Lung (tissue), 12 donors: ENCODE results near the gene CCDC137. TPM values are rescaled to one million over a fixed set of nuclear protein-coding genes. Genes with fewer than 3 reads are reported as not detected.

Source experiments
- ATAC-seq: fragments of 200-7000 bp; cut with Tn5 transposase; one replicate; pipeline ENCODE4 v1.9.1; 2020; ENCODE audit warnings: moderate number of reproducible peaks; ENCODE audit not compliant: insufficient read depth, low FRiP score
- DNase-seq, 3 donors: peaks; one replicate each; pipeline ENCODE4 v3.0.0-alpha.2; 2013 to 2017
- H3K27ac ChIP-seq, 2 donors: one replicate each; pipeline ENCODE4 v1.5.1; 2013; ENCODE audit warnings: mild to moderate bottlenecking in 2 of 2, moderate library complexity in 2 of 2, control low read depth in 1 of 2, inconsistent platforms in 1 of 2, low read depth in 1 of 2, low read length in 1 of 2
- H3K27me3 ChIP-seq, 3 donors: one replicate each; pipeline ENCODE4 v1.5.1; 2013; ENCODE audit warnings: low read length in 2 of 3; ENCODE audit not compliant: control insufficient read depth in 3 of 3, insufficient read depth in 3 of 3
- H3K36me3 ChIP-seq, 4 donors: one replicate each; pipeline ENCODE4 v1.5.1; 2013; ENCODE audit warnings: low read length in 4 of 4, mild to moderate bottlenecking in 1 of 4, moderate library complexity in 1 of 4; ENCODE audit not compliant: control insufficient read depth in 4 of 4, insufficient read depth in 4 of 4
- H3K4me1 ChIP-seq, 5 donors: one replicate each; pipeline ENCODE4 v1.5.1; 2013; ENCODE audit warnings: low read length in 5 of 5, mild to moderate bottlenecking in 2 of 5, moderate library complexity in 1 of 5; ENCODE audit not compliant: control insufficient read depth in 5 of 5, insufficient read depth in 5 of 5
- H3K4me3 ChIP-seq: one replicate; pipeline ENCODE4 v1.5.1; 2013; ENCODE audit warnings: mild to moderate bottlenecking, control low read depth, moderate library complexity
- H3K9ac ChIP-seq, 2 donors: one replicate each; pipeline ENCODE4 v1.5.1; 2013; ENCODE audit warnings: low read length in 2 of 2, control low read depth in 1 of 2; ENCODE audit not compliant: insufficient read depth in 1 of 2
- H3K9me3 ChIP-seq, 4 donors: one replicate each; pipeline ENCODE4 v1.5.1; 2013; ENCODE audit warnings: low read length in 3 of 4, mild to moderate bottlenecking in 1 of 4, moderate library complexity in 1 of 4; ENCODE audit not compliant: control insufficient read depth in 4 of 4, insufficient read depth in 3 of 4
- WGBS, 2 donors: extraction: QIAGEN DNeasy Blood & Tissue Kit; methylation state at CpG; one replicate each; pipeline ENCODE4 v1.1.7; 2013; 5-methylcytosine and 5-hydroxymethylcytosine counted together
- polyA plus RNA-seq, 2 donors: library from polyadenylated mRNA; stranded (reverse); fragments of 200-250 nt; gene quantifications; one replicate each; pipeline ENCODE4 v1.2.1, GENCODE V29; 2013
- total RNA-seq, 2 donors: library from RNA; depleted of rRNA in 1 of 2; stranded (reverse); fragments of >200 nt in 1 of 2; gene quantifications; one replicate each; pipeline ENCODE4 v1.2.1, GENCODE V29; 2014 to 2021
- TF ChIP-seq, protein P1 (sequence below): IDR thresholded peaks from 2 replicates; pipeline ENCODE4 v1.5.1; 2012; ENCODE audit warnings: mild to moderate bottlenecking; ENCODE audit errors: control extremely low read depth, extremely low read depth
- donor health status: control.
- donor health status: control.
- donor health status: Bipolar disorder and iron deficiency.
- donor health status: healthy.
- donor health status: DM: yes; HTN: yes; CAD: no.

The CCDC137 gene
- total and polyA plus RNA-seq, 4 donors: 10.2 to 23.6 (median 16.7) TPM

DNA sequence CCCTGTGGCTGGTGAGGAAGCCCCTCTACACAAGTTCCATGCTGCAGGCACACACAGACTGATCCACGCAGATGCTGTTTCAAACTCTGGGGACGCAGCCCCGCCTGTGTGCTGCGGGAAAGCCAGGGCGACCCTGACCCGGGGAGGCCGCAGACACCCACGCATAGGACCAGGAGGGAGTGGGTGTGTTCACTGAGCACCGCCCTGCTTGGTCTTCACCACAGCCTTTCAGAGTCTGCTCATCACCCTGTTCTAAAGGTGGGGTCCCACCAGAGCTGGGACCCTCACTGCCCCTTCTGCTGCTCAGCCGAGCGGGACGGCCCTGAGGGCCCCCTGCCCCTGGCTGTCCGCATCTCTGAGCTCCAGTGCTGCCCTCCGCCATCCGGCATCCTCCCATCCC lies 22.0 kb upstream of the CCDC137 start:
- Histone ChIP-seq H3K36me3 (peaks cover 0 to 9% (median 0%) of the 10 kb centered on the region in 4 donors), H3K9me3 (peaks cover 0 to 10% (median 0%) of the 10 kb centered on the region in 4 donors), H3K27ac (no peak overlapping the region), H3K9ac (no peak overlapping the region), H3K4me3 (no peak overlapping the region), H3K4me1 (peaks cover 0 to 2% (median 0%) of the 10 kb centered on the region in 5 donors), H3K27me3 (peaks cover 6 to 24% (median 14%) of the 10 kb centered on the region in 3 donors)
- WGBS, 2 donors: 95 to 98% methylated on average over 12 to 15 of the region's 15 CpGs
- ATAC-seq (no peak), DNase-seq (no peak)
- TF ChIP-seq, protein P1, sequence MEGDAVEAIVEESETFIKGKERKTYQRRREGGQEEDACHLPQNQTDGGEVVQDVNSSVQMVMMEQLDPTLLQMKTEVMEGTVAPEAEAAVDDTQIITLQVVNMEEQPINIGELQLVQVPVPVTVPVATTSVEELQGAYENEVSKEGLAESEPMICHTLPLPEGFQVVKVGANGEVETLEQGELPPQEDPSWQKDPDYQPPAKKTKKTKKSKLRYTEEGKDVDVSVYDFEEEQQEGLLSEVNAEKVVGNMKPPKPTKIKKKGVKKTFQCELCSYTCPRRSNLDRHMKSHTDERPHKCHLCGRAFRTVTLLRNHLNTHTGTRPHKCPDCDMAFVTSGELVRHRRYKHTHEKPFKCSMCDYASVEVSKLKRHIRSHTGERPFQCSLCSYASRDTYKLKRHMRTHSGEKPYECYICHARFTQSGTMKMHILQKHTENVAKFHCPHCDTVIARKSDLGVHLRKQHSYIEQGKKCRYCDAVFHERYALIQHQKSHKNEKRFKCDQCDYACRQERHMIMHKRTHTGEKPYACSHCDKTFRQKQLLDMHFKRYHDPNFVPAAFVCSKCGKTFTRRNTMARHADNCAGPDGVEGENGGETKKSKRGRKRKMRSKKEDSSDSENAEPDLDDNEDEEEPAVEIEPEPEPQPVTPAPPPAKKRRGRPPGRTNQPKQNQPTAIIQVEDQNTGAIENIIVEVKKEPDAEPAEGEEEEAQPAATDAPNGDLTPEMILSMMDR: no peak

DNA sequence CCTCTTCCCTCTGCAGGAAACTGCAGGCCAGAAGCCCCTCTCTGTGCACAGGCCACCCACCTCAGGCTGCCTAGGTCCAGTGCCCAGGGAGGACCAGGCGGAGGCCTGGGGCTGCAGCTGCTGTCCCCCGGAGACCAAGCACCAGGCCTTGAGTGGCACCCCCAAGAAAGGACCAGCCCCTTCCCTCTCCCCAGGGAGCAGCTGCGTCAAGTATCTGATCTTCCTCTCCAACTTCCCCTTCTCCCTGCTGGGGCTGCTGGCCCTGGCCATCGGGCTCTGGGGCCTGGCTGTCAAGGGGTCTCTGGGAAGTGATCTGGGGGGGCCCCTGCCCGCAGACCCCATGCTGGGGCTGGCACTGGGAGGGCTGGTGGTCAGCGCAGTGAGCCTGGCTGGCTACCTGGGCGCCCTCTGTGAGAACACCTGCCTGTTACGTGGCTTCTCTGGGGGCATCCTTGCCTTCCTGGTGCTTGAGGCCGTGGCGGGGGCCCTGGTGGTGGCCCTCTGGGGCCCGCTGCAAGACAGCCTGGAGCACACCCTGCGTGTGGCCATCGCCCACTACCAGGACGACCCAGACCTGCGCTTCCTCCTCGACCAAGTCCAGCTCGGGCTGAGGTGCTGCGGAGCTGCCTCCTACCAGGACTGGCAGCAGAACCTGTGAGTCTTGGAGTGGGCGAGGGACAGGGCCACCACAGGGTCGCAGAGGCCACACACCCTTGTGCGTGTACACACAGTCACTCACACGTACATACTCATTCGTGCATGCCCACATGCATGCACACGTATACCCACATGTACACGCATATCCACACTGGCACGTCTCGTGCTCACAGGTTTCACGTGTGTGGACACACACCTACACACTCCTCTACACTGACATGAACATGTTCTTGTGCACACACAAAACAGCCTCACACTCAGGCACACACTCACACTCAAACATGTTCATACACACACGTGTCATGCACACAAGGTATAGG lies 21.3 kb upstream of the CCDC137 start:
- Histone ChIP-seq H3K36me3 (peaks cover 0 to 9% (median 0%) of the 10 kb centered on the region in 4 donors), H3K4me3 (no peak overlapping the region), H3K4me1 (peaks cover 0 to 2% (median 0%) of the 10 kb centered on the region in 5 donors), H3K9me3 (peaks cover 0 to 11% (median 0%) of the 10 kb centered on the region in 4 donors), H3K27ac (no peak overlapping the region), H3K9ac (no peak overlapping the region), H3K27me3 (peaks cover 6 to 27% (median 18%) of the 10 kb centered on the region in 3 donors)
- ATAC-seq (no peak), DNase-seq (no peak)
- 85% methylated on average over 29 of the region's 29 CpGs for WGBS, 2 donors
- TF ChIP-seq, protein P1: no peak

DNA sequence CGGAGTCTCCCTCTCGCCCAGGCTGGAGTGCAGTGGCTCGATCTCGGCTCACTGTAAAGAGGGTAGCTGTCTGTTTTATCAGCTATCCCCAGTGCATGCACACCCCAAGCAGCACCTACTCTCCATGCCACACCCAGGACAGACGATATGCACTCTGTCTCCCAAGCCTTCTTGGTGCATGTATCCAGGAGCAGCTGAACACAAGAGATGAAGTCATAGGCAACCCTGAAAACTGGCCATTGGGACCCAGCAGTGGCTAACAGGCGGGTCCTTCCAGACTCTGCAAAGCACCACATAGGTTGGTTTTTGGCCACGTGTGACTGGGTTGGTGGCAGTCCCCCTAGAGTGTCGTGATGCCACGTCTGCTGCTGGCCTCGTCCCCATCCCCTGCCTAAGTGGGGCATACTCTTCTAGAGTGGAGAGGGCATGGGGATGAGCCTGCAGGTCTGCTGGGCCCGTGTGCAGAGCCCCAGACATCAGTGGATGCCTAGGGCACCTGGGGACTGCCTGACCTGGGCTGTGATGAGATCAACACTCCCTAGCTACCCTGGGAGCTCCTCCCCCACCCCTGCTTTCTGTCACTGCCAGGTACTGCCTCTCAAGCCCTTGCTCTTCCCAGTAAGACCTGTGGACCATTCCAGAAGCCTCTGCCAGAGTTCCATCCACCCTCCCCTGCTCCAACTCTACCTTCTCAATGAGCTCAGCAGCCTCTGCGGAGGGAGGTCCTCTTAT lies 19.5 kb upstream of the CCDC137 start:
- Histone ChIP-seq H3K27me3 (peaks cover 6 to 30% (median 18%) of the 10 kb centered on the region in 3 donors), H3K4me1 (peaks cover 0 to 2% (median 0%) of the 10 kb centered on the region in 5 donors), H3K36me3 (peaks cover 0 to 9% (median 0%) of the 10 kb centered on the region in 4 donors), H3K9ac (no peak overlapping the region), H3K9me3 (peaks cover 0 to 11% (median 0%) of the 10 kb centered on the region in 4 donors), H3K27ac (no peak overlapping the region), H3K4me3 (no peak overlapping the region)
- 68 to 80% methylated on average over 12 of the region's 12 CpGs for WGBS, 2 donors
- DNase-seq: no peak
- ATAC-seq: no peak
- TF ChIP-seq, protein P1: no peak
